GM08714 (cell line): ENCODE data around the gene GALNTL6.

ENCODE experiments used
- H3K4me3 ChIP-seq: fragments of 200-500 bp; sonication (Bioruptor generic); 2 replicates; pipeline ENCODE4 v1.5.1; 2014; ENCODE audit warnings: mild to moderate bottlenecking, low read length, inconsistent platforms
- ZNF274 ChIP-seq: IDR thresholded peaks from 2 replicates; pipeline ENCODE4 v1.6.1; 2012; ENCODE audit warnings: mild to moderate bottlenecking, low read depth, low read length

Gene GALNTL6

DNA sequence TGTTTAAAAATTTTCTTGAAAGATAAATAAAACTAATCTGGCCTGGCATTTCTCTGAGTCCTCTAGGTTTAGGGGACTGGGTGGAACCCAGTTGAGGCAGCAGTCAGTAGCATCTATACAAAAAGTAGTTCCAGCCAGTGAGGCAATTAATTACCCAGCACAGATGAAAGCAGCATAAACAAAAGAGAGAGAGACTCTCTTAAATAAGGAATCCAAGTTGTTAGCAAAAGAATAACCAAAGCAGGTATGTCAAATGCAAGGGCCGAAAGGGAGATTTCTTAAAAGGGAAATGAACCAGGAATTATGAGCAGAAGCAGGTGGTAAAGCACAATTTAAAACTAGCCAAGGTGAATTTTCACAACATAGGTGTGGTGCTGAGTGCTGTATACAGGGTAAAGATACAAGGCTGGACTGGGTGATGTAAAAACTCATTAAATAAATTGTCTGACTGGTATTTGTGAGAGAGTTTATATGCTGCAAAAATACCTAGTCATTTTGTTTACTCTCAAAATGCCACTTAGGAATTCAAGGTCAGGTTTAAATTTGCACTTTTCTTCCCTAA lies 1260.8 kb downstream of the GALNTL6 start:
- H3K4me3 ChIP-seq, result no peak overlapping the region
- TF ChIP-seq ZNF274, result no peak

DNA sequence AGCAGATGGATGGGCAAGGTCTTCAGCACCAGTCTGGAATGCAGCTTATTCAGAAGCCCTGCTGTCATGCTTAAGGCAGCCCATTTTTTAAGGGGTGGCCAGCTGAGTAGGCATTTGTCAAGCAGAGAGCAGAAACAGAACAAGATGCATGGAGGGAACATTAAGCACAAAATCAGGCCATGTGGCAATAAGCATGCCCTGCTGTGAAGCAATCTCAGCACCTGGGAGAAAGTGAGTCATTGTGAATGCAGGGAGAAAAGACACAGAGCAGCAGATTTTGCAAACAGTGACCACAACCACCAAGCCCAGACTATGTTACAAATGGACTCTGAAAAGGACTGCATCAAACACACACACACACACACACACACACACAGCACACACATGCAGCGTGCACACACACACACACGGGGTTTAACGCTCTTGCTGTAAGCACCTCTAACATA lies 1261.3 kb downstream of the GALNTL6 start:
- TF ChIP-seq ZNF274, result no peak
- H3K4me3 ChIP-seq, result no peak overlapping the region

DNA sequence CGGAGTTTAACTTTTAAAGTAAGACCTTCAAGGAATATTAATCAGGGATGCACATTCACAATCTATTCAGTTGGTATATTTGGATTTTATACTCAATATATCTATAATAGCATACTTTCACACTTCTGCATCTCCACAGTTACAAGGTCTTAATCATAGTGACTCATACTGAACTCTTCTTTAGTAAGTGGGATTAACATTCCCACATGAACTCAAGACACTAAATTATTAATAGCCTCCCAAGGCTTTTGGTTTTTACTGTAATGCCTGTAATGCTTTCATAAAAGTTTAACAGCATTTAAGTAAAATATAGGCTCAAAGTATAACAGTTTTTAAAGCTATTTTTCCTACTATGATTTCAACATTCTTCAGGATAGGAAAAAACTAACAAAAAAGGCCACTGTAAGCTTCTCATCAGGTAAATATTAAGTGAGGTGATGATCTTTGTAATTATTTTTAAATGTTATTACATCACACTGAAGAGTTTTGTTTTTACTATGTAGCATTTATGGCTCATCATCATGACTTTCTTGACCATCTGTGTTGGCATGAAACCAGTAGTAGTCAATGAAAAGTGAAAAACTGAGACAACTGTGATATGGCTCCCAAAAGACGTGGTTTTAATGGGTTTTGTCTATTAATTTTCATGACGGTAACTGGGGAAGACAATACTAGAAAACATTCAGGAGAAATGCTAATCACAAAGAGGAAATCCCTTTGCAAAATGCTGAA lies 1263.9 kb downstream of the GALNTL6 start:
- no peak for TF ChIP-seq ZNF274
- no peak overlapping the region for H3K4me3 ChIP-seq

DNA sequence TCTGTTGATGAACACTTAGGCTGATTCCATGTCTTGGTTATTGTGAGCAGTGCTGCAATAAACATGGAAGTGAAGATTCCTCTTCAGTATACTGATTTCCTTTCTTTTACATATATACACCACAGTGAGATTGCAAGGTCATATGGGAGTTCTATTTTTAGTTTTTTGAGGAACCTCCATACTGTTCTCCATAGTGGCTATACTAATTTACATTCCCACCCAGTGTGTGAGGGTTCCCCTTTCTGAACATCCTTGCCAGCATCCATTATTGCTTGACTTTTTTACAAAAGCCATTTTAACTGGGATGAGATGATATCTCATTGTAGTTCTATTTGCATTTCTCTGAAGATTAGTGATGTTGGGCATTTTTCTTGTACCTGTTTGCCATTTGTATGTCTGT lies 1274.9 kb downstream of the GALNTL6 start:
- TF ChIP-seq ZNF274, result no peak
- no peak overlapping the region for H3K4me3 ChIP-seq
